H9 (cell line): Measurements from ENCODE around the gene PEMT. TPM values are rescaled to one million over a fixed set of nuclear protein-coding genes. Genes with fewer than 3 reads are reported as not detected.

ENCODE experiments used
- DNase-seq: peaks from one replicate; pipeline ENCODE4 v3.0.0-alpha.2; 2017
- H2AFZ ChIP-seq: one replicate; pipeline ENCODE4 v1.6.1; 2013; ENCODE audit warnings: mild to moderate bottlenecking, low read length, control low read depth, moderate library complexity
- H2AK5ac ChIP-seq: 2 replicates; pipeline ENCODE4 v1.6.1; 2013; ENCODE audit warnings: low read length, control low read depth, mixed read lengths; ENCODE audit not compliant: insufficient read length
- H2BK120ac ChIP-seq: one replicate; pipeline ENCODE4 v1.6.1; 2013; ENCODE audit warnings: low read depth, mild to moderate bottlenecking, low read length, control low read depth, inconsistent platforms; ENCODE audit not compliant: poor library complexity, severe bottlenecking
- H2BK12ac ChIP-seq: 2 replicates; pipeline ENCODE4 v1.6.1; 2013; ENCODE audit warnings: low read length, control low read depth, mixed read lengths, low read depth; ENCODE audit not compliant: insufficient read length
- H2BK15ac ChIP-seq: 2 replicates; pipeline ENCODE4 v1.6.1; 2013; ENCODE audit warnings: low read depth, low read length, control low read depth
- H2BK20ac ChIP-seq: one replicate; pipeline ENCODE4 v1.6.1; 2013; ENCODE audit warnings: low read depth, mild to moderate bottlenecking, low read length, control low read depth, inconsistent platforms; ENCODE audit not compliant: poor library complexity, severe bottlenecking
- H2BK5ac ChIP-seq: 2 replicates; pipeline ENCODE4 v1.6.1; 2013; ENCODE audit warnings: low read length, control low read depth, mixed read lengths; ENCODE audit not compliant: insufficient read length
- H3K14ac ChIP-seq: 2 replicates; pipeline ENCODE4 v1.6.1; 2013; ENCODE audit warnings: low read length, control low read depth; ENCODE audit not compliant: insufficient read depth
- H3K18ac ChIP-seq: 2 replicates; pipeline ENCODE4 v1.6.1; 2013; ENCODE audit warnings: low read depth, mild to moderate bottlenecking, mixed read lengths, low read length, control low read depth; ENCODE audit not compliant: insufficient read length
- H3K23ac ChIP-seq: 2 replicates; pipeline ENCODE4 v1.6.1; 2013; ENCODE audit warnings: low read length, control low read depth, mixed read lengths, low read depth; ENCODE audit not compliant: insufficient read length
- H3K23me2 ChIP-seq: 2 replicates; pipeline ENCODE4 v1.6.1; 2013; ENCODE audit warnings: low read depth, mild to moderate bottlenecking, mixed read lengths, low read length, control low read depth; ENCODE audit not compliant: insufficient read length, poor library complexity, severe bottlenecking
- H3K27ac ChIP-seq: 2 replicates; pipeline ENCODE4 v1.5.1; 2013; ENCODE audit warnings: low read length, control low read depth, mixed read lengths, low read depth; ENCODE audit not compliant: insufficient read length
- H3K27me3 ChIP-seq: 2 replicates; pipeline ENCODE4 v1.6.1; 2013; ENCODE audit warnings: low read length, control low read depth, inconsistent platforms; ENCODE audit not compliant: insufficient read depth
- H3K4ac ChIP-seq: 2 replicates; pipeline ENCODE4 v1.6.1; 2013; ENCODE audit warnings: low read depth, mild to moderate bottlenecking, control low read depth, inconsistent platforms, low read length, moderate library complexity
- H3K4me1 ChIP-seq: 2 replicates; pipeline ENCODE4 v1.6.1; 2013; ENCODE audit warnings: low read length, control low read depth, inconsistent platforms; ENCODE audit not compliant: insufficient read depth
- H3K4me2 ChIP-seq: 2 replicates; pipeline ENCODE4 v1.6.1; 2013; ENCODE audit warnings: low read length, control low read depth, mixed read lengths; ENCODE audit not compliant: insufficient read length, insufficient read depth
- H3K56ac ChIP-seq: 2 replicates; pipeline ENCODE4 v1.6.1; 2013; ENCODE audit warnings: low read depth, mild to moderate bottlenecking, mixed read lengths, low read length, control low read depth; ENCODE audit not compliant: insufficient read length
- H3K79me1 ChIP-seq: 2 replicates; pipeline ENCODE4 v1.6.1; 2013; ENCODE audit warnings: low read depth, mild to moderate bottlenecking, moderate library complexity, low read length, control low read depth, inconsistent platforms; ENCODE audit not compliant: insufficient read depth, poor library complexity, severe bottlenecking
- H3K79me2 ChIP-seq: 2 replicates; pipeline ENCODE4 v1.6.1; 2013; ENCODE audit warnings: low read length, control low read depth, inconsistent platforms; ENCODE audit not compliant: insufficient read depth
- H3K9ac ChIP-seq: 2 replicates; pipeline ENCODE4 v1.6.1; 2013; ENCODE audit warnings: low read length, control low read depth, mixed read lengths; ENCODE audit not compliant: insufficient read length; ENCODE audit errors: extremely low read depth
- H3K9me3 ChIP-seq: one replicate; pipeline ENCODE4 v1.6.1; 2013; ENCODE audit warnings: low read depth, low read length, inconsistent platforms; ENCODE audit not compliant: control insufficient read depth
- H3T11ph ChIP-seq: one replicate; pipeline ENCODE4 v1.6.1; 2013; ENCODE audit warnings: mild to moderate bottlenecking, low read length, control low read depth, inconsistent platforms
- H4K20me1 ChIP-seq: one replicate; pipeline ENCODE4 v1.6.1; 2013; ENCODE audit not compliant: control insufficient read depth, insufficient read length, insufficient read depth
- H4K5ac ChIP-seq: 2 replicates; pipeline ENCODE4 v1.6.1; 2013; ENCODE audit warnings: low read depth, mild to moderate bottlenecking, mixed read lengths, low read length, control low read depth; ENCODE audit not compliant: insufficient read length
- H4K8ac ChIP-seq: replicated peaks from 2 replicates; pipeline ENCODE4 v1.6.1; 2013; ENCODE audit warnings: low read length, control low read depth, mixed read lengths, low read depth; ENCODE audit not compliant: insufficient read length
- H4K91ac ChIP-seq: 2 replicates; pipeline ENCODE4 v1.6.1; 2013; ENCODE audit warnings: low read depth, mild to moderate bottlenecking, moderate library complexity, mixed read lengths, low read length, control low read depth; ENCODE audit not compliant: insufficient read length
- H3K27ac Mint-ChIP-seq, 3 experiments: 2 replicates in 2 of 3; 3 replicates in 1 of 3; pipeline ENCODE4 v1.8.0; 2020 to 2021; ENCODE audit warnings: mixed read lengths in 3 of 3, mild to moderate bottlenecking in 1 of 3, moderate library complexity in 1 of 3
- H3K27me3 Mint-ChIP-seq: 2 replicates; pipeline ENCODE4 v1.8.0; 2021; ENCODE audit warnings: low read depth, mild to moderate bottlenecking, moderate library complexity, mixed read lengths
- H3K36me3 Mint-ChIP-seq, 3 experiments: 2 replicates in 2 of 3; 3 replicates in 1 of 3; pipeline ENCODE4 v1.8.0; 2020 to 2021; ENCODE audit warnings: low read depth in 3 of 3, mixed read lengths in 3 of 3; ENCODE audit not compliant: insufficient read depth in 1 of 3
- H3K4me1 Mint-ChIP-seq, 2 experiments: 2 replicates each; pipeline ENCODE4 v1.8.0; 2020; ENCODE audit warnings: mixed read lengths in 2 of 2
- H3K4me3 Mint-ChIP-seq, 2 experiments: 2 replicates in 1 of 2; 3 replicates in 1 of 2; pipeline ENCODE4 v1.8.0; 2020 to 2021; ENCODE audit warnings: mild to moderate bottlenecking in 2 of 2, mixed read lengths in 2 of 2, moderate library complexity in 1 of 2
- H3K9me3 Mint-ChIP-seq, 2 experiments: 2 replicates in 1 of 2; 3 replicates in 1 of 2; pipeline ENCODE4 v1.8.0; 2020; ENCODE audit warnings: mild to moderate bottlenecking in 2 of 2, mixed read lengths in 2 of 2, moderate library complexity in 1 of 2
- CTCF ChIP-seq: fragments of 200-600 bp; sonication (generic); conservative IDR thresholded peaks from 3 replicates; pipeline ENCODE4 v1.8.0; 2021; ENCODE audit warnings: antibody characterized with exemption, mild to moderate bottlenecking
- WGBS: extraction: QIAGEN DNeasy Blood & Tissue Kit; methylation state at CpG from one replicate; pipeline ENCODE4 v1.1.7; 2013; ENCODE audit warnings: missing lambda C conversion rate, low lambda C conversion rate, mixed read lengths; ENCODE audit not compliant: insufficient read length; ENCODE audit errors: extremely low coverage; 5-methylcytosine and 5-hydroxymethylcytosine counted together
- total RNA-seq: library from RNA; stranded (reverse); gene quantifications from 2 replicates; pipeline ENCODE4 v1.2.1, GENCODE V29; 2021

Gene PEMT
- total RNA-seq, 1 experiment from 2014 or later: 63.2 TPM

GRCh38 chr17:17635126-17635525 lies 43.6 kb upstream of the PEMT start:
- Histone ChIP-seq H3K27ac (no peak overlapping the region), H4K8ac (no peak overlapping the region), H3K14ac (no peak overlapping the region), H4K5ac (no peak overlapping the region), H3K27me3 (no peaks in the 10 kb centered on the region), H3K56ac (no peak overlapping the region), H4K20me1 (no peaks in the 10 kb centered on the region), H2BK120ac (no peak overlapping the region), H3K9ac (no peak overlapping the region), H3K4me1 (no peaks in the 10 kb centered on the region), H3K79me2 (no peaks in the 10 kb centered on the region), H2AFZ (no peak overlapping the region), H2BK15ac (no peak overlapping the region), H3K9me3 (no peaks in the 10 kb centered on the region), H3K79me1 (no peaks in the 10 kb centered on the region), H3K4me2 (no peak overlapping the region), H3K23me2 (no peaks in the 10 kb centered on the region), H2BK20ac (no peak overlapping the region), H3K18ac (no peak overlapping the region), H4K91ac (no peak overlapping the region), H3K23ac (no peak overlapping the region), H2BK12ac (no peak overlapping the region), H3T11ph (no peak overlapping the region), H2AK5ac (no peak overlapping the region), H3K4ac (no peak overlapping the region), H2BK5ac (no peak overlapping the region)
- peaks cover 7 to 16% of the 10 kb centered on the region in 2 experiments; a peak in 4 of 5 replicates for H3K9me3 Mint-ChIP-seq
- no peak for TF ChIP-seq CTCF
- WGBS: no CpG with 5 or more reads among the region's 5 CpGs
- H3K27ac Mint-ChIP-seq: no peak overlapping the region
- DNase-seq: no peak
- peaks cover 16 to 17% of the 10 kb centered on the region in 2 experiments for H3K4me1 Mint-ChIP-seq
- H3K4me3 Mint-ChIP-seq: no peak overlapping the region
- peaks cover 10% of the 10 kb centered on the region for H3K27me3 Mint-ChIP-seq
- peaks cover 2 to 11% (median 3%) of the 10 kb centered on the region in 3 experiments; a peak in 6 of 7 replicates for H3K36me3 Mint-ChIP-seq
